Kasumi-1 (cell line): ENCODE data around the gene CFAP45.

Experiments used
- DNase-seq, 2 experiments: peaks; one replicate each; lab custom pipeline; 2025; lab: John Stamatoyannopoulos, UW

The CFAP45 gene, protein sequence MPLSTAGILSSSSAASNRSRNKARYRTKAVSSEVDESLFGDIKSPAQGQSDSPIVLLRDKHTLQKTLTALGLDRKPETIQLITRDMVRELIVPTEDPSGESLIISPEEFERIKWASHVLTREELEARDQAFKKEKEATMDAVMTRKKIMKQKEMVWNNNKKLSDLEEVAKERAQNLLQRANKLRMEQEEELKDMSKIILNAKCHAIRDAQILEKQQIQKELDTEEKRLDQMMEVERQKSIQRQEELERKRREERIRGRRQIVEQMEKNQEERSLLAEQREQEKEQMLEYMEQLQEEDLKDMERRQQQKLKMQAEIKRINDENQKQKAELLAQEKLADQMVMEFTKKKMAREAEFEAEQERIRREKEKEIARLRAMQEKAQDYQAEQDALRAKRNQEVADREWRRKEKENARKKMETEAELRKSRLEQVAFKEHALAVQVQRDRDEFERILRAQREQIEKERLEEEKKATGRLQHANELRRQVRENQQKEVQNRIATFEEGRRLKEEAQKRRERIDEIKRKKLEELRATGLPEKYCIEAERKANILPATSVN

DNA sequence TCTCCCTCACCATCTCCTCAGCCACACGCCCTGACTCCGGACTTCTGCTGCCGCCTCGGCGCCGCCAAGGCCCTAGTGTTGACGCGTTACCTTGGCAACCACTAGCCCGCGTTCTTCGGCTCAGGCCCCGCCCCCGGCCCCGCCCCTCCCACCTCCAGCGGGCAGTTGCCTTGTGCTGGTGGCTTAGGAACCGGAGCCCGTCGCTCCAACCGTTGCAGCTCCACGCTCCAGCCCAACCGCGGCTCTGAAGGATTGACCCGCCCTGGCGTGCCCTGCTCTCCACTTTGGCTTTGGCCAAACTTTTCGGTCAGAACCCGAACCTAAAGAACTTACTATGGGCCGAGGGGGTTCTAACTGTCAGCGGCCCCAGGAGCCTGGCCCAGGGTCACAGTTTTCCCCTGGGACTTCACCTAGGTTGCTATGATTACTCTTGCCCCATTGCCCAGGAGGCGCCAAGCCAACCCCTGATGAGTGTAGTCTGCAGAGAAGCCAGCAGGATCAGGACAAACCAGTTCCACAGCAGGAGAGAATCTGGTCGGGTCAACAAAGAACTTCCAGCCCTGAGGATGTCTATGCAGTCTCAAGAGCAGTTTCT lies at the start of gene CFAP45:
Gene CFAP45, minus strand, starts transcription at position 80 of the 595 bp plus-strand sequence. Its CDS starts 67 bp downstream, at position 13.
- no peak for DNase-seq

DNA sequence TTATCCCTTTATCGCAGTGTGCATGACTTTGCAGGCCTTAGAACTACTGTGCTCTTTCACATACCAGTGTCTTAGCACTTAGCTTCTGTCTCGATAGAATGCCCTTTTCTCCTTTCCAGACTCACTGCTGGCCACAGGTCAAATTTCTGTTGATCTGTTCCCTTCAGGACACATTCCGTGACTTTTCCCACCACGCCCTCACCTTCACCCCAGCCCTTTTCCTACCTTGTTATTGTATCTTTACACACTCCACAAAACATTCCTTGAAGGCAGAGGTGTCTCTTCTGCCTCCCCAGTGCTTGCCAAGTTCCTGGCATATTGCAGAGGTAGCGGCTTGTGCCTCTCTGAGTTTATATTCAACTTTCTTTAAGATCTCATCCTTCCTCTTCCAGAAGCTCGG lies 49.2 kb upstream of the CFAP45 start:
- no peak for DNase-seq

DNA sequence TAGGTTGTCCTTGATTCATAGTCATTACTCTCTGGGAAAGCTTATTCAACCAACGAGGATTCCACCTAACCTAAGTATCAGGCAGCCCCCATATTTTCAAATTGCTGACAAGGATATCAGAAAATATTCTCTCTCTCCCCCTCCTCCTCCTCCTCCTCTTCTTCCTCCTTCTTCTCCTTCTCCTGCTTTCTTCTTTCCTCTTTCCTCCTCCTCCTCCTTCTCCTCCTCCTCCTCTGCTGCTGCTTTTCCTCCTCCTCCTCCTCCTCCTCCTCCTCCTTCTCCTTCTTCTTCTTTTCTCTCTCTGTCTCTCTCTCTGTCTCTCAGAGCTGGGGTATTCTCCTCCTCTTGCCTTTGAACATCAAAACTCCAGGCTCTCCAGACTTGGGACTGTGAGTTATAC lies 48.0 kb upstream of the CFAP45 start:
- DNase-seq = no peak

DNA sequence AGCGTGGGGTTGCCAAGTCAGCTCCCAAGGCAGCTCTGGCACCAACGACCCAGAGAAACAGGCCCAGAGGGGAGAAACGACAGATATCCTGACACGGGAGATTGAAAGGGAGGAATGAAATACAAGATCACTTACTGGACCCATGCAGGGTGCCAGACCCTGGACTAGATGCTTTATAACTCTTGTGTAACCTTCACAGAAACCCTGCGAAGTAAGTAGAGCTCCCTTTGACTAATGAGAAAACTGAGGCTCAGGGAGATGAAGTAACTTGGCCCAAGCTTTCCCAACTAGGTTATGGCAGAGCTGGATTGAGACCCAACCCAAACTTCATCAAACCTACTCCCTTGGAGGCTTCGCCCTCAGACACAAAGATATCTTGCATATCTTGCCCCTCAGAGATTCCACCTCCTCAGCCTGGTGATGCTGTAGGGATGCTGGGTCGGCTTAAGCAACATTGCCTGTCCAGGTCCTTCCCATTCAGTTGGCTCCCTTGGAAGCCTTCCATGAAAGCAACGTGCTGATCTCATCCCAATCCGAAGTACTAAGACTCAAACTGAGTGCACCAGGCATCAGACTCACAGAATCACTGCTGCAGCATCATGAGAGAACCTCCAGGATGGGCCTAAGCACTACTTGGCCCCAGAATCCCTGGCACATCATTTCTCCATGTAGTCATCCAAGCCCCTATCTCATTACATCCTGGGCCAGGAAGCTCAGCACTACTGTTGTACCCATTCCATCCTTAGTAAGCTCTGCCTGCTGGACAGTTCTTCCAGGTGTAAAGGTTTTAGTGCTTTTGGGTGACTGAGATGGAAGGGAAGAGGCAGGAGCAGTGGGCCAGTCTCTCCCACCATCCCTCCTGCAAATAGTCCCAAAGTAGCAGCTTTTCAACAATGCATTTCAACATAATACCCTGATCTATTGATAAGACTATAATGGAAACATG lies 46.5 kb upstream of the CFAP45 start:
- DNase-seq = no peak

DNA sequence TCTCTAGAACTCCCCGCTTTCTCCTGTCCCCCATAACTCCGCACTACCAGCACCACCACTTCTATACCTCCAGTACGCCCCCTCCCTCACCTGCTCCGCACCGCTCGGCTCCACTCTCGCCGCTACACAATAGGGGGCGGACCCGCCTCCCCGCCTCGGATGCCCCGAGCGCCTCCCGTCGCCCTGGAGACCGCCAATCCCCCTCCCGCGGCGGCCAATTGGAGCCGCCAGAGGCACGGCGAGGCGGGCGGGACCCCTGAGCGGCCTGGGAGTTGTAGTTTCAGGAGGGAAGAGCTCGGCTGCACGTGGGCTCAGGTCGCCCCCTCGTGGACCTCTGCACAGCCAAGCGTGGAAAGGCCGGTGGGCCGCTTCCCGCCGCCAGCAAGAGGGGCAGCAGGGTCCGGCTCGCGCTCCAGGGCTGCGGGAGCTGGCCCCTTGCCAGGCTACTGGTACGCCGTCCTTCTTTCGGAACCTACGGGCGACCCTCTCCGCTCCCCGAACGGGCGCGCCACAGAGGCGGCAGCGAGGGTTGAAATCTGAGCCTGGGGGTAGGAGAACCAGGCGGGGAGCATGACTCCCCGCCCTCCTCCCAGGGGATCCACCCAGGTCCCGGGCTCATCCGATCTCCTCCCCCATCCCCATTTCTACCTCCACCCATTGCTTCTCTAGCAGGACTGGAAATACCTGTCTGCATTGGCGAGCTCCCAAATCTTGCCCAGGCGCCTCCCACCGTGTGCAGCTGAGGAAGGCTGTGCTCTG lies 45.7 kb upstream of the CFAP45 start, which contains the start of gene IGSF9:
Gene IGSF9, minus strand, starts transcription at position 131 of the 759 bp plus-strand sequence. CDS start 2,159 bp downstream, outside the sequence.
- peak; percentile 67 to 69 for DNase-seq

DNA sequence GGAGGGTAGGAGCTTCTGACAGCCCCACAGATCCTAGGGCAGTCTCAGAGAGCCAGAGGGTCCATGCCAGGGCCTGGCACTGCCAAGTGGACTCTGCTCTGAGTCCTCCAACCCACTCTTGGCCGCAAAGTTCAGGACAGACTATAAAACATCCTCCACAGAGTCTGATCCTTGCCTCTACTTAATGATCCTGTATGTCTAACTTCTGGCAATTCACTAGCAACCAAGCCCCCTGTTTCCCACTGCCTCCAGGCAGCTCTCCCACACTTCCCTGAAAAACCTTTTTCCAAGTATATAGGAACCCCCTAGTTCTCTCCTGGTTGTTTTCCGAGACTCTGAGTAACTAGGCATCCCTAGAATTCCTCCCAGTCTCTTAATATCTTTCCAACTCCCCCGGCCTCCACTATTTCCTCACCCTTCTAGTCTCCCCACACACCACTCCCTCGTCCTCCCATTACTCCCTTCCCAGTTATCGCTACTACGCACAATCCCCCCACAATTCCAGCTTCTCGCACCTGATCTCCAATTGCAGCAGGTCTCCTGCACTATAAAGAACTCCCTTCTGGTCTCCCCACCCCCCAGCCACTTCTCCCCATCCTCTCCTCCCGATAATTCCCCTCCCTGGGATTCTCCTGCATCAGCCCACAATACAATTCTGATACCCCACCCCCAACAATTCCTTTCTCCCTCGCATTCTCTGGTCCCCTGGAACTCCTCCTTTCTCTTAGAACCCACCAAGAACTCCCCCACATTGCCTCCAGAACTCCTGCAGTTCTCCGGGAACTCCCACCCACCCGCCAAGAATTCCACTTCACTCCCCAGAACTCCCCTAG lies 44.9 kb upstream of the CFAP45 start:
- DNase-seq = no peak

DNA sequence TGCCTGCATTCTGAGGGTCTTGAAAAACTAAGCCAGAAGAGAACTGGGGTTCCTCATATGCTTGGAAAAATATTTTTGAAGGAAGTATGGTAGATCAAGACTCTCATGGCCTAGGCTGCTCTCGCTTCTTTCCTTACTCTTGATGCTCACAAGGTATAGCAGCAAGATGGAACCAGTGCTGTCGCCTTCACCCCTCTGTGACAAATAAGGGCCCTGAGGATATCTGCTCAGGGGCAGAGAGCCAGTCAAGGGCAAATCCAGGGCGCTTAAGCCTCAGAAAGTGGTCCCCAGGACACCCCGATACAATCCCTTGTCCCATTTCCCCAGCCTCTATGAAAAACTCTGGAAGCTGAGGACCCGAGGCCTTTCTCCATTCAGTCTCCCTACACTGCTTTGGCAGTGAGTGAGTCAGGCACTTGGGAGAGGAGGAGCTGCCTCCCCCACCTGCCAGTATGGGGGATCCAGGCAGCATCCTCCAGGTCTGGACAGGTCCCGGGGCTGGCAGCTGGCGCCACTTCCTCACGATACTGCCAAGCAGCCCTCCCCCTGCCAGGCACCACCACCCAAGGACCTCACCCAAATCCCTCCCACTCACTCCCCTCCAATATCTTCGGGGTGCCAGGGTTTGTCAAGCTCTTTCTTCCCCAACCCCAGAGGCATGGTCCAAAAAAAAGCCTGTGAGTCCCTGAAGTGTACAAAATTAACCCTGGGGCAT lies 44.1 kb upstream of the CFAP45 start:
- DNase-seq = no peak

DNA sequence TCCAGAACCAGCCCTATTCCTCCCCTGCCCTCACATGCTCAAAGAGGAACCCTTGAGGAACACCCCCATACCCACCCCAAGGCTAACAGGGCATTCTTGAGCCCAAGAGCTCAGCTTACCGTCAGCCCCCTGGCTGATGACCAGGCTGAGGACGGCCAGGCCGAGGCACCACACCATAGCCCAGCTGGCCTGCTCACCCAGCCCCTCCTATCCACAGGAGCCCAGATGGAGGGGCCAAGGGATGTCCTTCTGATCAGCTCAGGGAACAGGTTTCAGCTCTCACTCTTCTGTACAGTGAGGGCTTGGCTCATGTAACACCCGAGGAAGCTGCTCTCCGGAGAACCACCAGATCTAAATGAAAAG lies 43.3 kb upstream of the CFAP45 start:
- no peak for DNase-seq

DNA sequence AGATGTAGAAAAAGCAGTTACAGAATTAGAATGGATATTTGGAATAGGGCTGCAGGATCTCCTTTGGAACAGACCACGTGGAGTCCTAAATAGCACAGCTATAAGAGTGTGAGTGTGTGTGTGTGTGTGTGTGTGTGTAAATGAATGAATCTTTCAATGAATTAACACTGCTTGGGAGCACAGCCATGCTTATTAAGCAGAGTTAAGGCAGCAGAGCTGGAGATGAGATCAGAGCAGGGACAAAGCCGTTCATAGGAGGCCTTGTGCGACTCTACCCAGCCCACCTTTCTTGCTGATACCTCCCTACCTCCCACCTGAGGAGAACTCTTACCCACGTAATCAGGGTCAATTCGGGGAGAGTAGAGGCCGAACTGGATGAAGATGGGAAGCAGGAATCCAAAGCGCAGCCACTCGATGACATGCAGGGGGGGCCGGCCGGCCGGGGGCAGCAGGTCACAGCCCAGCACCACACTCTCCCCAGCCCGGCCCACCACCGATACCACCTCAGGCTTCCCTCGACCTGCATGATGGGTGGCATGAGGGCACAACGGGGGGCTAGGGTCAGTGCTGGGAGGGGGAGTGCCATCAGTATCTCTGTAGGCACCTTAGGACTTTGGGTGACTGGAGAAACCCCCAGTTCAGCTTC lies 42.8 kb upstream of the CFAP45 start:
- DNase-seq = no peak

DNA sequence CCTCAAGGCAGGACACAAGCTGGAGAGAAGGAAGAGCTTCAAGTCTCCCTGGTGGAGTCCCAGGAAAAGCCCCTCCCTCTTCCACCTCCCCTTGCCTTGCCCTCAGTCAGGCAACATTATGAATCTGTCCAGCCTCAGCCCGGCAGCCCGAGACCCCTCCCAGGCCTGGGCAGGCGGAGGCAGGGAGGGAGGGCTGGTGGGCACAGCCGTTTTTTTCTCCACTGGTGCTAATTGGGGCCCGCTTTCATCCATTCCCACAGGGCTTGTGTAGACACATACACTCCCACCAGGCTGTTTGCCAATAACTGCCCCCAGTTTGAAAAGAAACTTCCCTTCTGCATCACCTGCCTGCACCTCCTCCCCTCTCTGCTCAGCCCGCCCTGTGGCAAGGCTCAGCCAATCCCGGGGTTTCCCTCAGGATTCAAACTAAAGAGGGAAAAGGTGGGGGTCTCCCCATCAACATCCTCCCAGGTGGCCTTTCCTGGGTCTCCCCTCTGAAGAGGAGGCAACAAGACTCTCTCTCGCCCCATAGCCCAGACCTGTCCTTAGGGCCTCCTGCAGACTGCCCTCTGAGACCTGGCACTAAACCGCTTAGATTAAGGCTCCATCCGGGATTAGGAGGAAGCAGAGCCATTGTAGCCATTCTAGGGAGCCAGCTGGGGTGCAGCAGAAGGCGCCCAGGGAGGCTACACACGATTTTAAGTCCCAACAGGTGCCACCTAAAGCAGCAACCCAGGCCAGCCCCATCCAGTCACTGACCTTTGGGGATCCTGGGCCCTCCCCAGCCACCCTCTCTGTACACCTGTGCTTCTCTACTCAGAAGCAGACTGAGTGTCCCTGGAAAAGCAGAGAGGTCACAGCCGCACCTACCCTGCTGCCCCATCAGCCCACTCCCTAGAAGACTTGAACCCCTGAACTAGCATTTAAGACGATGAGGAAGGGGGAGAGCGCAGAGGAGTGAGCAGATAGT lies 41.9 kb upstream of the CFAP45 start:
- no peak for DNase-seq

DNA sequence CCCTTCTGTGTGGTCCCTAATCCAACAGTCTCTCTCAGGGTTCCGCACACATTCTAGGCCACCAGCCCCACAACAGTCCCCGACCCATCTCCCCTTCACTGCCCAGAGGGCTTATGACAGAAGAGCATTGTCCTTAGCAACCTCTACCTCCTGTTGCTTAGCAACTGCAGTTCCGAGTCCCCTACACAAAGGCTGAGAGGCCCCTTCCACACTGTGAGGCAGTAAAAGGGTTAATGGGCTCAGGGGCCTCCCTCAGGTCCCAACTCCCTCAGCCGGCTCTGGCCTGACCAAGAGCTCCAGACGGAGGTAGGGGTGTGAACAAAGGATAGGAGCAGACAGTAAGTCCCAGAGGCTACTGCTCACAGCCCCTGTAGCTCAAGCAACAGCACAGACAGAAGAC lies 41.2 kb upstream of the CFAP45 start:
- DNase-seq = no peak

DNA sequence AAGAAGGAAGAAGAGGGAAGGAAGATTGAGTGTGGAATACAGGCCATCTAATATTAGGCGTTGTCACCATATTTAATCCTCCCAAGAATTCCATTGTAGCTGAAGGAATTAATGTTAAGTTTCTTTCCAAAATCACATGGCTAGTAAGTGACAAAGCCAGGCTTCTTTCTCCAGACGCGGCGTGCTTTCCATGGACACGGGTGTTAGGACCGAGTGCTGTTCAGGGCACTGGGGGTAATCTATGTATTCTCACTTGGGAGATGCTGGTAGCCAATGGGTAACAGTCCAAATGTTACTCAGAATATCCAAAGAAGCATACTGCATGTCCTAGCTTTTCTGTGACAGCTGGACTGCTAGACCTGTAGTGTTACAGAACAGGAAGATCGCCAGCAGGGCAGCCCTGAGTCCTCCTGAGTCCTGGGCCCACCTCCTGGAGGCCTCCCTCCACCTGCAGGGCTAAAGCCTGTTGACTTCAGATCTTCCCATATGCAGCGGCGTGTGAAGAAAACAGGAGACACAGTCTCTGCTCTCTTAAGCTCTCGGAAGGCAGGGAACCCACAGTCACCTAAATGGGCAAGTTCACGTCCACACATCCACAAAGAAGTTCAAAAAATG lies 40.1 kb upstream of the CFAP45 start:
- DNase-seq = no peak

DNA sequence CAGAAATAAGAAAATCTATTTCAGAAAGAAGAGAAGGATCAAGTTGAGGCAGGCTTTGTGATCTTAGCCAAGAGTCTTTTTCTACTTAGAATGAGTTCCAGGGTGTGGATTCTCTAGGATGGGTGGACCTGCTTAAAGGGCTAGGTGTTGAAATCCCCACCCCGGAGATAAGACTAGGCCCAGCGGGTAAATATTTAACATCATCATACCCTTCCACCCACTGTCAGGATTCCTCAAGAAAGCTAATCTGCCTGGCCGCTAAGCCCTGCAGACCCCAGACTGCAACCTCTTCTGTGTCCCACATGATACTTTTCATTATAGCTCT lies 39.7 kb upstream of the CFAP45 start:
- no peak for DNase-seq

DNA sequence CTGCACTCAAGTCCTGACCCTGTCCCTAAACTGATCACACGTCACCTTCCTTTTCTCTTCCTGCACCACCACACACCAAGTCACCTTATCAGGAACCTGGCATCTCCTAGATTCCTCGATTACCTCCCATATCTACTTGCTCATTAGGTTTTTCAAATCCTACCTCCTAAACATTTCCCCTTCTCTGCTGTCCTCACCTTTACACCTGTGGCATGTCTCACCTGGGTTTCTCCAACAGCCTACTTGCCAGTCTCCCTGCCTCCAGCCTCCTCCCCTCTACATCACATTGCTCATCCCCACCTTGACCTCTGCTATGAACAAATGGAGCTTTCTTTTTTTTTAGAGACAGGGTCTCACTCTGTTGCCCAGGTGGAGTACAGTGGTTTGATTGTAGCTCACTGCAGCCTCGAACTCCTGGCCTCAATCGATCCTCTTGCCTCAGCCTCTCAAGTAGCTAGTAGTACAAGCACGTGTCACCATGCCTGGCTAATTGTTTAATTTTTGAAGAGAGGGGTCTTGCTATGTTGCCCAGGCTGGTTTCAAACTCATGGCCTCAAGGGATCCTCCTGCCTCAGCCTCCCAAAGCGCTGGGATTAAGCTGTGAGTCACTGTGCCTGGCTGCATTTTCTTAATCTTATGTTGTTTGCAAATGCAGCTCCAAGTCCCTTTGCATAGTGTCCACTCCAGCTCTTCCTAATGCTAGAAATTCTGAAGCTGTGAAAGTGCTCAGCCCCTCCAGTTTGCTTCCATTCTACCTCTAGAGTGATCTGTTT lies 39.1 kb upstream of the CFAP45 start:
- no peak for DNase-seq

DNA sequence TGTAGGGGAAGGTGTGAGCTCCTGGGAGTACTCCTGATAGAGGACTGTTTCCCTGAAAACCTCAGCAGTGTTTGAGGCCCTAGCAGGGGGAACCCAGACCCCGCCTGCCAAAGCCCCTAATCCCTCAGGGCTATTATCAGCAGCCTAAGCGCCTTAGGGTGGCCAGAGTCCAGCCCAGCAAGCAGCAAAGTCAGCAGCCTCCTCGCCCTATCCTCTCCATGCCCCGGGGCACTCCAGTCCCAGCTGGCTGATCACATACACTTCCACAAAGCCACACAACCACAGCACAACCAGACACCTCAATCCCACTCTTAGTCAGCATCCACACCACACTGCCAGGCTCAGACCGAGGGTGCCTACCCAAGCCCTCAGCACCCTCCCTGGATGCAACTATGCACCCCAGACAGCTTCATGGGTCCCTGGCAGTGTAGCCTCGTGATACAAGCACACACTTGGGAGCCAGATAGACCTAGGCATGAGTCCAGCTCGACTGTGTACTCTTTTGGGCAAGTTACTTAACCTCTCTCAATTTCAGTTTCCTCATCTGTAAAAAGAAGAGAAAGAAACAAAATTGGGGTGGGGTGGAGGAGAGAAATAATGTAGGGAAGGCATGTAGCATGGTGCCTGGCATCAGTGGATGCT lies 38.4 kb upstream of the CFAP45 start:
- DNase-seq = no peak

DNA sequence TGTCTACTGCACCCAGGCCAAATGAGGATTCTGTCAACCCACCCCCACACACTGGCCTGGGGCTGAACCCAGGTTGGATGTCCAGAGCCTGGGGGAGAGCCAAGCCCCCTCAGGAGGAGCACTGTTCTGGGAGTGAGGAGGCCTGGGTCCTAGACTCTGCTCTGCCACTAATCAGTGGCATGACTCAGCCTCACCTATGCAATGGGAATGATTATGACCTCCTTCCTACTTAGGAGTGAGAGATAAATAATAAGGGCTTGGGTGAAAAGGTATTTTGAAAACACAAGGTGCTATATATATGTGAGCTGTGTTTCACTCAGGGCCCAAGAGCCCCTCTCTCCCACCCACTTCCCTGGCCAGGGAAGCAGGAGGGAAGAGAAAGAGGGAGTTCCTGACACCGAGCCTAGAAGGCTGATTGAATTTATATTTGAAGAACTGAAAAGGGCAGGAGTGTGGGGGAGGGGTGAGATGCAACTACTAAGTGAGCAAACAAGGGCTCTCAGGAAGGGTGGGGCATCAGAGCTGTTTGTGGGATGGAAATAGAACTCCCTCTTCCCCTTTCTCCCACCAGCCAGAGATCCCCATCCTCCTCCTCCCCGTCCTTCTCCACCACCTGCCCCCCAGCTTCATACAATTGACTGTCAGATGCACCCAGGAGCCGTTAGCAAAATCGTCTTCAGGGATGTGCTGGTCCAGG lies 37.2 kb upstream of the CFAP45 start:
- peak; percentile 48 to 57 for DNase-seq
